GM18867 (cell line): ENCODE measurements around the gene MGAT2.
"Not testable (repeated sequence)": the region's sequence is repeated elsewhere in the genome, so short reads cannot be mapped to it uniquely, and the experiment has no call there.

Experiments
- ATAC-seq: cut with Tn5 transposase; IDR thresholded peaks from one replicate; pipeline ENCODE4 v1.9.1; 2021; ENCODE audit warnings: mild to moderate bottlenecking, moderate library complexity; ENCODE audit not compliant: unreplicated experiment

MGAT2 gene

GRCh38 chr14:49653508-49653907 lies 32.9 kb downstream of the MGAT2 start:
- ATAC-seq, result no peak

GRCh38 chr14:49654511-49654910 lies 33.9 kb downstream of the MGAT2 start:
- no peak for ATAC-seq

- not testable (repeated sequence) for ATAC-seq
Observed at GRCh38 chr14:49657500-49657899, 36.9 kb downstream of the MGAT2 start.

- no peak for ATAC-seq
Observed at GRCh38 chr14:49659526-49660455, 39.2 kb downstream of the MGAT2 start.

GRCh38 chr14:49670475-49670874 lies 49.9 kb downstream of the MGAT2 start:
- no peak for ATAC-seq
